GM18873 (cell line): ENCODE measurements around the gene VMAC.

Source experiments
- ATAC-seq: cut with Tn5 transposase; IDR thresholded peaks from one replicate; pipeline ENCODE4 v1.9.1; 2021; ENCODE audit warnings: mild to moderate bottlenecking, moderate library complexity, moderate number of reproducible peaks; ENCODE audit not compliant: unreplicated experiment, low FRiP score

VMAC gene

DNA sequence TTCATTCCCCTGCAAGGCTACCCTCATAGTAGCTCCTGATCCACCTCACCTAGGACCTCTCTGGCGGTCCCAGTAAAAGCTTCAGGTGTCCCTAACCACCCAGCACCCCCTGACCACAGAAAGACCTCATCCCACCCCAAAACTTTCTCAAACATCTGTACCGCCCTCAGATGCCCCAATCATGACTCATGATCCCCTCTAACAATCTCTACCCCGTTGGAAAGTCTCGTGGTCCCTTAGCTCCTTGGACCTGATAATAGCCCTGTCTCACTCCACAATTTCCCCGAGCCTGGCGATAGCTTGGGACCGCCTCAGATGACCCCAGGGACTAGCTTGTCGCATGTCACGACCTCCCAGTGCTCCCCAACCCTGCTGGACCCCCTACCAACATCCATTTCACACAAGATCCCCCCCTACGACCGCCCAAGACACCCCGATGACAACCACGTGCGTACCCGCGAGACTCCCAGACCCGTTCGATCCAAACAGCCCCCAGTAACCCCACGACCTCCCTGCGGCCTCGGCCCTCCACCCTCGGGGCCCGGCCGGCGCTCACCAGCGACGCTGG, 1.5 kb upstream of the VMAC start:
- ATAC-seq: no peak

DNA sequence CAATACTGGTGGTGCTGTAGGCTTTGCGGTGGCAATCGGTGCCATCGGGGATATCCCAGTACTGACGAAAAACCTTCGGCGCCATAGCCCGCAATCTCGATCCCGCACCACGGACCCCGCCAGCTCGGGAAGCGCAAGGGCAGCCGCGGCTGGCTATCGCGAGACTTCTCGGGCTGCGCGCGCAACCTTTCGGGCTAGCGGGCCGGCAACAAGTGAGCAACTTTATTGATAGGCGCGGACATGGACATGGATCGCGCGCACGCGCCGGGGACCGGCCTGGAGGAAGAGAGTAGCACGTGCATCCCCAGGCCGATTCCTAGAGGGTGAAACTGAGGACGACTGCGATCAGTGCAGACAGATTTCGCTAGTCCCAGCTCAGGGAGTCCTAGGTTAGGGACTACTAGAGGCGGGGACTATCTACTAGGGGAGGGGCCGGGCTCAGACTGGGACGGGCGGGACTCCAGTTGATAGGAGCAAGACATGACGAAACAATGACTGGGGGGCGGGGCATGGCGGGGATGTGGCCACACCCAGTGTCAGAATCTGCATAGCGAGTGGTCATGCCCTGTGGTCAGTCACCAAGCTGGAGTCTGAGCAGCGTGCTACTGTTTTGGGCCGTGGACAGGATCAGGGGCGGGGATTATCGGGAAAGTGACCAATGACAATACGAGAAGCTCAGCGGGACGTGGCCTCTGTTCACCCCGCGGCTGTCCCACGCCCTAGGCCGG, 884 bp upstream of the VMAC start, which contains the start of gene NDUFA11:
Gene NDUFA11 (minus strand): TSS at position 167 of the 728 bp plus-strand sequence. CDS start 82 bp downstream, at position 85.
- peak; percentile 16 for ATAC-seq

DNA sequence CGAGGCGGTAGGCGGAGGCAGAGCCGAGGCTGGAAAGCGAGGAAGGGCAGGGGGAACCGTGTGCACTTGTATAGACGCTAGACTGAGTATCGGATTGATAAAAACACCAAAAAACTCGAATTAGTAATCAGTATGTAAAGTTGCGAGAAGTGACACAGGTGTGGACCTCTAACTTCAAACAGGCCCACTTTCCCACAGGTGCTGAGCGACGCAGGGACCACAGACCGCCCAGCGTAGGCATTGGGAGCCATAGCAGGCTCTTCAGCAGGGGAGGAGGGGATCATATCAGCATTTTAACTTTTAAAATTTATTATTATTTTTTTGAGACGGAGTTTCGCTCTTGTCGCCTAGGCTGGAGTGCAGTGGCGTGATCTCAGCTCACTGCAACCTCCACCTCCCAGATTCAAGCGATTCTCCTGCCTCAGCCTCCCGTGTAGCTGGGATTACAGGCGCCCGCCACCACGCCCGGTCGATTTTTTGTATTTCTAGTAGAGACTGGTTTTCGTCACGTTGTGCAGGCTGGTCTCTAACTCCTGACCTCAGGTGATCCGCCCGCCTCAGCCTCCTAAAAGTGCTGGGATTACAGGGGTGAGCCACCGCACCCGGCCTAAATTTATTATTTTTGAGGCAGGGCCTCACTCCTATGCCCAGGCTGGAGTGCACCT, 574 bp downstream of the VMAC start:
- ATAC-seq: no peak

DNA sequence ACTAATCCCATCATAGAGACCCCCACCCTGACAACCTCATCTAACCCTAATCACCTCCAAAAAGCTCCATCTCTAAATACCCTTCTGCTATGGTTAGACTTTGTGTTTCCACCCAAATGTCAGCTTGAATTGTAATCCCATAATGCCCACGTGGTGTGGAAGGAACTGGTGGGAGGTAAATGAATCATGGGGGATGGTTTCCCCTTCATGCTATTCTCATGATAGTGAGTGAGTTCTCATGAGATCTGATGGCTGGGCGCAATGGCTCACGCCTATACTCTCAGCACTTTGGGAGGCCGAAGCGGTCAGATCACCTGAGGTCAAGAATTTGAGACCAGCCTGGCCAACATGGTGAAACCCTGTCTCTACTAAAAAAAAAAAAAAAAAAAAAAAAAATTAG, 2.6 kb downstream of the VMAC start:
- ATAC-seq: no peak

DNA sequence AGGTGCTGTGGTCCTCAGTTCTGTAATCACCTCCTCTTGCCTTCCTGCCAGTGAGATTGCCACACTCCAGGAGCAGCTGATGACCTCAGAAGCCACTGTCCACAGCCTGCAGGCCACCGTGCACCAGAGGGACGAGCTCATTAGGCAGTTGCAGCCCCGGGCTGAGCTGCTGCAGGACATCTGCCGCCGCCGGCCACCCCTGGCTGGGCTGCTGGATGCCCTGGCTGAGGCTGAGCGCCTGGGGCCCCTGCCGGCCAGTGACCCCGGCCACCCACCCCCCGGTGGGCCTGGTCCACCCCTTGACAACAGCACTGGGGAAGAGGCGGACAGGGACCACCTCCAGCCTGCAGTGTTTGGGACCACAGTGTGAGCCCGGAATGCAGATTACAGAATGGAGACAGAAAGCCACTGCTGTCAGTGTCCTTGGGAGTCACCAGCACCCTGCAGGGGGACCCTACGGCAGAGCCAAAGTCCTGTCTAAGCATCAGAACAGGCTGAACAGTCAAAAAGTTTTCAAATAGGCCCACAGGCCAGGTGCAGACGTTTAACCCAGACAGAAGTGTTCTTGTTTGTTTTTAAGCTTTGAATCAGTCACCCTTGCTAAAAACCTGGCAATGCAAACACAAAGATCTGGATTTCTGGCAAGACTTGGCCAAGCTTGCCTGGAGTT, 4.2 kb downstream of the VMAC start:
- ATAC-seq: no peak

DNA sequence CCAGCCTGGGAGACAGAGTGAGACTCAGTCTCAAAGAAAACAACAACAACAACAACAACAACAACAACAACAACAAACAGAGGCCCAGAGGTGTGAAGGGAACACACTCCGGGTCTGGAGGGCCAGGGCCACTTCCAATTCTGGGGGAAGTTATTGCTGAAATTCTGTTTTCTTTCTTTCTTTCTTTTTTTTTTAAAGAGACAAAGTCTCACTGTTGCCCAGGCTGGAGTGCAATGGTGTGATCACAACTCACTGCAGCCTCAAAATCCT, 5.9 kb downstream of the VMAC start:
- no peak for ATAC-seq

DNA sequence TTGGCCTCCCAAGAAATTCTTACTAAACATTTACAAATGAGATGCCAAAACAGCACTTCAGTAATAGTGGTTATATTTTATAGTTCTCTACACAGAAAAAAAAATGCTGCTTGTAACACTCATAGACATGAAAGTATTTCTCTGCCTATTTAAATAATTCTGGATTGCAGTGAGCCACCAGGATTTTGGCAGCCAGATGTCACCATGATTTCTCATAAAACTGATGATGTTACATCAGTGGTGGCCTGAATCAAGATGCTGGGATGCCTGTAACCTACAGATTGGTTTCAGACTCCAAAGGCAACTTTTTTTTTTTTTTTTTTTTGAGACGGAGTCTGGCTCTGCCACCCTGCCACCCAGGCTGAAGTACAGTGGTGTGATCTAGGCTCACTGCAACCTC, 6.7 kb downstream of the VMAC start:
- no peak for ATAC-seq

DNA sequence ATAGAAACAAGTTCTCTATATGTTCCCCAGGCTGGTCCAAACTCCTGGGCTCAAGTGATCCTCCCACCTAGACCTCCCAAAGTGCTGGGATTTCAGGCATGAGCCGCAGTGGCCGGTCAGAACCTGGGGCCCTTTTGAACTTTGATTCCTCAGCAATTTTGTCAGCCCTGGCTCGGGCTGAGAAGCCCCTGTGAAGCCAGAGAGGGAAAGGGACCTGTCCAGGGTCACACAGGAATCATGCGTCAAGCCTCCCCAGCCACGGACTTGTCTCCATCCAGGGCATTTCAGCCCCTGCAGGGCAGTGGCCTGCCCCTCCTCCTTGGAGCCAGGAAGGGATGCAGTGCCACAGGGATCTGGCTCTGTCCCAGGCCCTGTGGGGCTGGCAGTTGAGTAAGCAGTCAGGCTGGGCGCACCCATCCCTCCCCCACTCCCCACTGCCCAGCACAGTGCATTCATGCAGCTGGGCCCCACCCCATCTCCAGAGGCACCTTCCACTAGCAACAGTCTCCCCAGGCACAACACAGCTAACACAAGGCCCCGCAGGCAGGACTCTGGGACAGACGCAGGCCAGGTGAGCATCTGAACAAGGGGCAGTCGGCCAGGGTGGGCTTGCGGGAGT, 9.2 kb downstream of the VMAC start, which contains the start of gene CAPS:
Gene CAPS (plus strand): TSS at position 516 of the 619 bp plus-strand sequence. CDS start 153 bp downstream, outside the sequence.
- ATAC-seq: no peak

DNA sequence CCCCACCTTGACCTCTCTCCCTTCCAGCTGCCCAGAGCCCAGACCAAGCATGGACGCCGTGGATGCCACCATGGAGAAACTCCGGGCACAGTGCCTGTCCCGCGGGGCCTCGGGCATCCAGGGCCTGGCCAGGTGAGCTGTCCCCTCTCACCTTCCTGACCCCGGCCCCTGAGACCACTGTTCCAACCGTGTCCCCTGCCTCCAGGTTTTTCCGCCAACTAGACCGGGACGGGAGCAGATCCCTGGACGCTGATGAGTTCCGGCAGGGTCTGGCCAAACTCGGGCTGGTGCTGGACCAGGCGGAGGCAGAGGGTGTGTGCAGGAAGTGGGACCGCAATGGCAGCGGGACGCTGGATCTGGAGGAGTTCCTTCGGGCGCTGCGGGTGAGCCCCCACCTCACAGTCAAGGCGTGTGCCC, 9.7 kb downstream of the VMAC start:
- no peak for ATAC-seq

DNA sequence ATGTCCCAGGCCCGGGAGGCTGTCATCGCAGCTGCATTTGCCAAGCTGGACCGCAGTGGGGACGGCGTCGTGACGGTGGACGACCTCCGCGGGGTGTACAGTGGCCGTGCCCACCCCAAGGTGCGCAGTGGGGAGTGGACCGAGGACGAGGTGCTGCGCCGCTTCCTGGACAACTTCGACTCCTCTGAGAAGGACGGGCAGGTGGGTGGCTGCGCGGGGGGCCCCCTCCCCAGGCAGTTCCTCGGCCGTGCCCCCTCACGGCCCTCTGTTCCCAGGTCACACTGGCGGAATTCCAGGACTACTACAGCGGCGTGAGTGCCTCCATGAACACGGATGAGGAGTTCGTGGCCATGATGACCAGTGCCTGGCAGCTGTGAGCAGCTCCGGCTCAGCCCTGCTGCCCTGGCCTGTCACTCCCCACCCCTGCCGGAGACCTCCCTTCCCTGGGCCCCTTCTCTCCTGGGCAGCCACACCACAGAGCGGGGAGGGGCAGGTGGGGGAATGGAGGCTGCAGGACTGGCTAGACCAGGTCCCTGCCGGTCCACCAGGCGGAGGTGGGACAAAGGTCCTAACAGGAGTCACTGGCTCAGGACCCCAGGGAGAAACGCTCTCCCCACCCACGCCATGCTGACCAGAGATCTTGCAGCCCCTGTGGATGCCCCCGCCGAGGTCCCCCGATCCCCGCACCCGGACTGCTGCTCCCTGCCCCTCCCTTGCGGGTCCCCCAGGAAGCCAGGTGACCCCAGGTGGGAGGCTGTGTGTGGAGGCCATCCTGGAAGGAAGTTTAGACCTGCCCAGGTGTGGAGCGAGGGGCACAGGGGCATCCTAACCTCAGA, 10.5 kb downstream of the VMAC start:
- ATAC-seq: no peak

DNA sequence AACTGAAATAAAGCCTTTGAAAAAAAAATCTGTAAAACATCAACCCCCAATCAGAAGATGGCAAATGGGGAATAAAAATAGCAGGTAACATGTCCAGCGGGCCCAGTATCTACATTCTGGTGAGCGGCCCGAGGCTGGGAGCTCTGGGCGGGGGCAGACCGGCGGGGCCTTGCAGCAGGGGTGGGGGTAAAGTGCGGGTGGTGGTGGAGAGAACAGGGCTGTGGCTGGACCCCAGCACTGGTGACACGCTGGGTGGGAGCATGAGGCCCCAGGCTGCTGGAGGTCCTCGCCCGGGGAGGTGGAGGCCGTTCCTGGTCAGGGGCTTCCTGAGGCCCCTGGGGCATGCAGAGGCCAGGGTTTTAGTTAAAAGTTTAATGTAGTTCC, 11.1 kb downstream of the VMAC start:
- ATAC-seq: no peak

DNA sequence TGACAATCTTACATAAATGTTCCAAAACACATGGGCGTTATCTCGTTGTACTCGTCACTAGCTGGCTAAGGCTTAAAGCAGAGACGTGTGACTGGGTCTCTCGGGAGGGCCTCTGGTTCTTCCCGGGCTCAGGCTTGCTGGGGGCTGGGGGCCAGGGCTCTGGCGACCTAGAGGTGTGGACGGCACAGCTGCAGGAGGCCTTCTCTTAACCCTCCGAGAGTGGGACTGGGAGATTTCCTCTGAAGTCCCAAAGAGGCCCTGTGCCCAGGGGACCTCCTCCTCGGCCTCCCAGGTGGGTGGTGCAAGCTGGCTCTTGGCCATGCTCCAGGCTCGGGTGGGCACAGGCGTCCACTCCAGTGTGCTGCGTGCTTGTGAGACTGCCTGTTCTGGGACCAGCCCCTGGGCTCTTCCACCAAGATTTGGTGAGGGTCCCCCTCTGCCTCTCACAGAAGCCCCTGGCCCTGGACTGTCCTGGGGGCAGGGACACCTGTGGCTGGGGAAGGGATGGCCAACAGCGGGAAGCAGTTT, 11.6 kb downstream of the VMAC start:
- no peak for ATAC-seq

DNA sequence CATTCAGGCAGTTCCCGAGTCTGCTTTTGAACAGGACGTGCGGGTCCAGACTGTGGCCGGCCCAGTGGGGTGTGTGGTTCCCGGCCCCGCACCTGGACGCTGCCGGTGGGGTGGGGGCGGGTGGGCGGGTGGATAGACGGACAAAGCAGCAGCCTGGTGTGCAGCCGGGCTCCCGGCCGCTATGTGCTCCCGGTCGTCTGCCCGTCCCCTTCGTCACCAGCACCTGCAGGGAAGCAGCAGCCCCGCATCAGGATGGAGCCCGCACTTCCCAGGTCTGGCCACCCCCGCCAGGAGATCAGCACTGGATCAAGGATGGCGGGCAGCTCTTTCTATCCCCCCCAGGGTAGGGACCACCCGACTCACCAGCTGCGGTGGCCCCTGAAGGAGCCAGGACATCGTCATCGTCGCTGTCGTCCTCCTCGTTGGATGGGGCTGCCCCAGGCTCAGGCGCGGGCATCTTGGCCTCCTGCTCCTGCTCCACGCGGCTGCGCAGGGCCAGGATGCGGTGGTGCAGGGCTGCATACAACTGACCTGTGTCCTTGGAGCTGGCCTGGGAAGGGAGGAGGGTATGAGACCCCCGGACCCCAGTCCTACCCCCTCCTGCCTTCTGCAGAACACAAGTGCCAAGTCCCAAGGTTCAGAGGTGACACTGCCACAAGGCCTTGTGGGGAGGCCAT, 12.9 kb downstream of the VMAC start:
- ATAC-seq: no peak

DNA sequence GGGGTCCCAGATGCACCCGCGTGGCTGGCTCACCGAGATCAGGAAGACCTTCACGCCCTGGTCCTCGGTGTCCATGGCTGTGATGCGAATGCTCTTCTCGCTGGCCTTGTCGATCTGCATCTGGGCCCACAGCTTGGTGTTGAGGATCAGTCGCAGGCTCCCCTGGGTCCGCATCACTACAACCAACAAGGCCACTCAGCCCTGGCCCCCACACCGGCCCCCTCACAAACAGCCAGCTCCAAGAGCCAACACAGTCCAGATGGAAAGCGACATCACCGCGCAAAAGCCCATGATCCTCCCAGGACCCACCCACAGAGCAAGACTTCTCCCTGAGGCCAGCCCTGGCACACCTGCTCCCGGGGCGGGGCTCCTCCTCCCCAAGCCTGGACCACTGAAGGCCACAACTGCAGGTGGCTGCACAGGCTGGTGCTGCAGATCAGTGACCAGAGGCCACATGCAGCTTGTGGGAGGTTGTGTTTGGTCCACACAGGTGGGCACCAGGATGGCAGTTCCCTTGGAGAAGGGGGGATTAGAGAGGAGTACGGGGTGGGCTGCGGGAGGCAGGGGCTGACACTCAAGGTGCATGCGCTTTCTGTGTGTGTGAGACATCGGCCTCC, 13.9 kb downstream of the VMAC start:
- no peak for ATAC-seq

DNA sequence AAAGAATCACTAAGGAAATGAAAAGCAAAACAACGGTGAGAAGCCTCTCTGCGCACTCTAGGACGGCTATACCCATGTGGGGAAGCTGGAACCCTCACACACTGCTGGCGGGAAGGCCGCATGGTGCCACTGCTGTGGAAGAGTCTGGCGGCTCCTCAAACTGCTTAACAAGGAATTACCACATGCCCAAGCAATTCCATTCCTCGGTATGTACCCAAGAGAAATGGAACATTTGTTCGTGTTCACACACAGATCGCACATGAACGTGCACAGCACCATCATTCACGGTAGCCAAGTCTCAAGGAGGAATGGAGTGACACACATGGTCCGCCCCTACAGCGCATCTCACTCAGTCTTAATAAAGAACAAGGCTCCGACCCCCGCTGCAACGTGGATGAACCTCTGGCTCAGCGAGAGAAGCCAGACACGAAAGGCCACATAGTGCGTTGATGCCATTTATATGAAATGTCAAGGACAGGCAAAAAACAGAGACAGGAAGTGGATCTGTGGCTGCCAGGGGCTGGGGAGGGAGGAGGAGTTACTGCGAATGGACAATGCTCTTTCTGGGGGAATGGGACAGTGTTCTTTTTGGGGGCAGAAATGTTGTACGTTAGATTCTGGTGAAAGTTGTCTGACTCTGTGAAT, 17.0 kb downstream of the VMAC start:
- no peak for ATAC-seq

DNA sequence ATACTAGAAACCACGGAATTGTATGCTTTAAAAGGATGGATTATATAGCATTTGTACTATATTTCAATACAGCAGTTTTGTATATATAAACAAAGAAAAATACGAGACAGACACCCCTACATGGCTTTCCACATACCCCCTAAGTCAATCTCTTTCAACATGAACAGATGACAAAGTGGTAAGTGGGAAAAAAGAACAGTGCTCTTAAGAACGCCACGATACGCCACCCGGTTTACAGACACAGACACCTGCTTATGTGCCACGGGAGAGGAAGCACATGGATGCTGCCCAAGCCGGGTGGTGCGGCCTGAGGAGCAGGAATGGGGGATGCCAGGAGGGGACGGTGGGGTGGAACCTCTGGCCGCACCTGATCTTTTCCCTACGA, 17.5 kb downstream of the VMAC start:
- ATAC-seq: no peak

DNA sequence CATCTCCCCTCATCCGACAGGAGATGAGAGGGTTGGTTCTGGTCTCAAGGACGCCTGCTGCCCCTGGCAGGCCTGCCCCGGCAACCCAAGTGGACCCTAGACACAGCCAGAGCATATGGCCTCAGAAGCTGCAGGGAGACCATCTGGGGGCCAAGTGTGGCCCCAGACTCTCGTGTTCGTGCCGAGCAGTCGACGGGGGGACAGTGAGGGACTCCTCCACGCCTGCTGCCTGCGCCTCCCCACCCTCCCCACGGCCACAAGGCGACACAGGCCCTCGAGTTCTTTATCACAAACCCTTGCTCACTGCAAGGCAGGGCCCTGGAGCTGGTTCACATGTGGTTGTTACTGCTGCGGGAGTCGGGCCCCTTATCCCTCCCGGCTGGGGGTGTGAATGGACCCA, 18.7 kb downstream of the VMAC start:
- ATAC-seq: no peak

DNA sequence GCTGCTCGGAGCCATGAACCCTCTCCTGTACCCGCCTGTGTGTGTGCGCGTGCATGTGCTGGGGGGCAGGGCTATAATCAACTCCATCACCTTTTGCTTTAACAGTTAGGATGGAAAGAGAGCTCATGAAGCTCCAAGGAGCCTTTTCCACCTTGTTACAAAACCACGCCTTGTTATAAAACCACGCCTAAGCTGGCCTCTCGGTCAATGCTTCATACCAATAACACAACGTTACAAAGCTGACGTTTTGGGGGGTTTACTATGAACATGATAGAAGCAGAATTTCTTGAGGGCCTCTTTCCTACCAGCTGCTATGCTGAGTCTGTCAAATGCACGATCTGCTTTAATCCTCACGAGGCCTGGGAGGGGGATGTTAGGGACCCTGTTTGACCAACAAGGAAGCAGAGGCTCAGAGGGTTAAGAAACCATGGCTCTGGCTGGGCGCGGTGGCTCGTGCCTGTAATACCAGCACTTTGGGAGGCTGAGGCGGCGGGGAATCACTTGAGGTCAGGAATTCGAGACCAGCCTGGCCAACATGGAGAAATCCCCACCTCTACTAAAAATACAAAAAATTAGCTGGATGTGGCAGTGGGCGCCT, 21.3 kb downstream of the VMAC start:
- ATAC-seq: no peak
